Psoas muscle (tissue), 8 donors: ENCODE data around the gene PCDH9. TPM values are rescaled to one million over a fixed set of nuclear protein-coding genes. Genes with fewer than 3 reads are reported as not detected.

Experiments used
- ATAC-seq, 4 donors: fragments of 200-7000 bp; cut with Tn5 transposase; one replicate each; pipeline ENCODE4 v1.9.1; 2020; ENCODE audit warnings: moderate library complexity in 3 of 4, mild to moderate bottlenecking in 2 of 4
- DNase-seq, 2 donors: peaks; one replicate each; pipeline ENCODE4 v3.0.0-alpha.2; 2020
- H3K27ac ChIP-seq: fragments of 200-600 bp; one replicate; pipeline ENCODE4 v1.8.0; 2022
- H3K27me3 ChIP-seq, 3 donors: fragments of 200-600 bp in 1 of 3; one replicate each; pipeline versions ENCODE4 v1.6.1 to v1.8.0; 2013 to 2022; ENCODE audit warnings: low read length in 2 of 3, mild to moderate bottlenecking in 2 of 3, moderate library complexity in 1 of 3; ENCODE audit not compliant: insufficient read depth in 3 of 3
- H3K36me3 ChIP-seq, 2 donors: fragments of 200-600 bp in 1 of 2; one replicate each; pipeline versions ENCODE4 v1.6.1 to v1.8.0; 2013 to 2022; ENCODE audit warnings: low read depth in 1 of 2, mild to moderate bottlenecking in 1 of 2, moderate library complexity in 1 of 2; ENCODE audit not compliant: insufficient read depth in 1 of 2
- H3K4me1 ChIP-seq: fragments of 200-600 bp; one replicate; pipeline ENCODE4 v1.8.0; 2022
- H3K4me3 ChIP-seq: fragments of 200-600 bp; one replicate; pipeline ENCODE4 v1.8.0; 2022; ENCODE audit warnings: mild to moderate bottlenecking
- H3K9me3 ChIP-seq: fragments of 200-600 bp; one replicate; pipeline ENCODE4 v1.8.0; 2022
- WGBS, 3 donors: extraction: QIAGEN DNeasy Blood & Tissue Kit; methylation state at CpG; one replicate each; pipeline versions ENCODE4 v1.1.6 to v1.1.7; 2013; 5-methylcytosine and 5-hydroxymethylcytosine counted together
- intact Hi-C, 2 donors: fragments of 100-400 bp; cut with DNase I; formaldehyde crosslinking; loops; one replicate each; pipeline versions ENCODE4 v1.11.0 to v1.14.2; 2022
- polyA plus RNA-seq, 3 donors: library from polyadenylated mRNA; stranded (reverse); fragments of 200-250 nt; gene quantifications; one replicate each; pipeline ENCODE4 v1.2.3, GENCODE V29; 2013
- total RNA-seq, 4 donors: library from RNA; stranded (reverse); fragmentation: NEBNext Ultra II Directional in 2 of 4; extraction: Animal tissue kit (Norgen Biotek cat#: 25700) in 2 of 4; gene quantifications; one replicate each; pipeline versions ENCODE4 v1.2.1 to v1.2.4, GENCODE V29; 2021 to 2023
- TF ChIP-seq, protein P1 (sequence below): fragments of 200-600 bp; IDR thresholded peaks from one replicate; pipeline ENCODE4 v1.8.0; 2022; ENCODE audit warnings: antibody characterized with exemption
- donor health status: healthy with polysubstance abuse.
- donor health status: DM: no; HTN: no; CAD: no; lungs with moderate emphysema.
- donor health status: Bipolar disorder and iron deficiency.
- donor health status: healthy.
- donor health status: DM: yes; HTN: yes; CAD: no.
- donor health status: DM: no; HTN: no; CAD: no.
- donor health status: DM: no; HTN: no; CAD: no.
- donor health status: DM: yes; HTN: yes; CAD: no.

PCDH9 gene
- total and polyA plus RNA-seq, 7 donors, result 0.27 to 4.9 (median 2.1) TPM

DNA sequence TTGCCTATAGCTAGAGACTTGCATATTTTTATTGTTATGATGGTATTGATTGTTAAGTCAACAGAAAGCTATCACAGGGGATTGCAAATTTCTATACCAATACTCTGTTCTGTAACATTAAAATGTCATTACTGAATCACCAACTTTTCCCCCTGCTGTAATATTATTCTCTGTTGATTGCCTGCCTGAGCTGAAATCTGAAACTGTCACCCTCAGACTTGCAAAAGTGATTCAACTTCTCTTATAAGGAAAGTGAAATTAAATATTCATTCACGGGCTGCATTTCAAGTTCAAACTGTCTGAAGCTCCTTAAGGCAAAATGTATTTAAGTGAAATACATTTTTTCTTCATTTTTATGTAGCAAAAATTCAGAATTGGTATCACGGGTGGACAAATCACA, 723.2 kb downstream of the PCDH9 start:
- no peak overlapping the region for H3K4me3 ChIP-seq
- ATAC-seq, result no peak
- H3K4me1 ChIP-seq, result peaks cover 5% of the 10 kb centered on the region
- intact Hi-C loops, result no loop called here
- H3K27me3 ChIP-seq, result no peaks in the 10 kb centered on the region
- 39 to 58% (median 51%) methylated on average over 2 of the region's 2 CpGs for WGBS, 3 donors
- no peak for DNase-seq
- H3K27ac ChIP-seq, result no peak overlapping the region
- no peaks in the 10 kb centered on the region for H3K9me3 ChIP-seq
- no peaks in the 10 kb centered on the region for H3K36me3 ChIP-seq
- TF ChIP-seq, protein P1, sequence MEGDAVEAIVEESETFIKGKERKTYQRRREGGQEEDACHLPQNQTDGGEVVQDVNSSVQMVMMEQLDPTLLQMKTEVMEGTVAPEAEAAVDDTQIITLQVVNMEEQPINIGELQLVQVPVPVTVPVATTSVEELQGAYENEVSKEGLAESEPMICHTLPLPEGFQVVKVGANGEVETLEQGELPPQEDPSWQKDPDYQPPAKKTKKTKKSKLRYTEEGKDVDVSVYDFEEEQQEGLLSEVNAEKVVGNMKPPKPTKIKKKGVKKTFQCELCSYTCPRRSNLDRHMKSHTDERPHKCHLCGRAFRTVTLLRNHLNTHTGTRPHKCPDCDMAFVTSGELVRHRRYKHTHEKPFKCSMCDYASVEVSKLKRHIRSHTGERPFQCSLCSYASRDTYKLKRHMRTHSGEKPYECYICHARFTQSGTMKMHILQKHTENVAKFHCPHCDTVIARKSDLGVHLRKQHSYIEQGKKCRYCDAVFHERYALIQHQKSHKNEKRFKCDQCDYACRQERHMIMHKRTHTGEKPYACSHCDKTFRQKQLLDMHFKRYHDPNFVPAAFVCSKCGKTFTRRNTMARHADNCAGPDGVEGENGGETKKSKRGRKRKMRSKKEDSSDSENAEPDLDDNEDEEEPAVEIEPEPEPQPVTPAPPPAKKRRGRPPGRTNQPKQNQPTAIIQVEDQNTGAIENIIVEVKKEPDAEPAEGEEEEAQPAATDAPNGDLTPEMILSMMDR, result no peak

DNA sequence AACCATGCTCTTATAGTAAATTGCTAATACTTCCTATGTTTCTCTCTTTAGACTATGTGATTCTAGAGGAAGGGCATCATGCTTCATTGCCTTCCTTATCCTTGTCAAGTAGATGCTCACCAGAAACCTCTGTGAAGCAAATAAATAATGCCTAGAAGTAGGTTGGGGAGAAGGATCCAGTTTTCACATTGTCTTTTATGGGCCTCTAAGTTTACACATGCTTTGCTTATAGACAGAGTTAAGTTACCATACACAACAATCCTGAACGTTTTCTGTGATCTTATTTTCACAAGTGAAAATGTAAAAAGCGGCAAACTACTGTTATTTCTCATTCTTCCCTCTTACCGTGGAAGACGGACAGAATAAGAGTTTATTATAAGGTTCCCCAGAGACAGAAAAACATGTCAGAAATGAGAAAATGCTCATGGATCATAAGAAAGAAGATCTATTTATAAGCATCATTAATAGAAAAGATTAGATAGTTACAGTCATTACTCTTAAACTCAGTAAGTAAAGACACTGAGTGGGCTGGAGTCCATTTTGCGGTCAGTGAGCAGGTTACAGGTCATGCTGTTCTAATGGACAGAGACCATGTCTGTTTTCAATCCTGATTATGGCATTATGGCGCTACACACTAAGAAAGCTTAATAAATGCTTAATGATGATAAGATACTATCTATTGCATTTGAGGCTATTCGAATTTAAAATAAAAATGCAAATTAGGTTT, 723.9 kb downstream of the PCDH9 start:
- WGBS, 3 donors, result 79 to 84% (median 84%) methylated on average over 7 of the region's 7 CpGs
- intact Hi-C loops, result no loop called here
- H3K4me1 ChIP-seq, result peaks cover 5% of the 10 kb centered on the region
- H3K4me3 ChIP-seq, result no peak overlapping the region
- no peaks in the 10 kb centered on the region for H3K9me3 ChIP-seq
- no peak for ATAC-seq
- DNase-seq, result no peak
- H3K27me3 ChIP-seq, result no peaks in the 10 kb centered on the region
- H3K27ac ChIP-seq, result no peak overlapping the region
- TF ChIP-seq, protein P1, result no peak
- H3K36me3 ChIP-seq, result no peaks in the 10 kb centered on the region

DNA sequence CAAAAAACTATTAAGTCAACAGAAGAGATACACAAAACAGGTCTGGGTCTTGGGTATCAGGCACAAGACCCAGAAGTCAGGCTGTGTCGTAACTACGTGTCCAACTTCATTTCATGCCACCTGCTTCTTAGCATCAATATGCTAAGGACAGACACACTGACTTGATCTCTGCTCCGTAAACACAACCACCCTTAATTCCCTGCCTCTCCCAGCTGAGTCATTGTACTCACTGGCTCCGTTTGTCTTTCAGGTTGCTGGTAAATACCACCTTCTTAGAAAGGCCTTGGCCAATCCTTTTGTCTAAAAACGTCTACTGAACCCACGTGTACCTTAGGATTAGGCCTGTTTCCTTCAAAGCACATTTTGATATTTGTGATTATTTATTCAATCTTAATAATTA, 726.2 kb downstream of the PCDH9 start:
- ATAC-seq, result peak in 3 of 4 donors; percentile 40 to 71 (median 47)
- WGBS, 3 donors, result 44 to 59% (median 55%) methylated on average over 6 of the region's 6 CpGs

DNA sequence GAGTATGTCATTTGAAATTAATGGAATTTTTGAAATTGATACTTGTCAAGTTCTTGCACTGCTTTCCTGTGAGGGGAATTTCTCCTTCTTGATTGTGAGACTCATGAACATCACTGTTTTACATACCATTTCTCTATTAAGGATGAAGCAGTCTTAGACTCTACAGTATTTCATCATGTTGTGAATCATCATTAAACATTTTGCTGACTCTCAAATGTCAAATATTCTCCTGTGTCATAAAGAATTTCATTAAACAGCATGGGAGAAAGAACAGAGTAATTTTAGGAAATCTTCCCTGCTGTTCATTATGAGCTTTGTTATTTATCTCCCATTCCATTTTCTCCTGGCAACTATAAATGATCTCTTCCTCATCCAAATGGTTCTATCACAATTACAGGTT, 729.0 kb downstream of the PCDH9 start:
- H3K4me3 ChIP-seq, result no peak overlapping the region
- H3K9me3 ChIP-seq, result no peaks in the 10 kb centered on the region
- TF ChIP-seq, protein P1, result no peak
- no peak overlapping the region for H3K27ac ChIP-seq
- DNase-seq (no peak), ATAC-seq (no peak)
- no peaks in the 10 kb centered on the region for H3K4me1 ChIP-seq
- intact Hi-C loops, result no loop called here
- no peaks in the 10 kb centered on the region for H3K27me3 ChIP-seq
- no peaks in the 10 kb centered on the region for H3K36me3 ChIP-seq

More for the DNA sequence above, 726.2 kb downstream of the PCDH9 start:
- H3K27ac ChIP-seq, result peak overlapping the region; percentile 21
- no peak overlapping the region for H3K4me3 ChIP-seq
- H3K36me3 ChIP-seq, result no peaks in the 10 kb centered on the region
- intact Hi-C loops, result no loop called here
- peaks cover 5% of the 10 kb centered on the region for H3K4me1 ChIP-seq
- H3K27me3 ChIP-seq, result no peaks in the 10 kb centered on the region
- no peak for DNase-seq
- H3K9me3 ChIP-seq, result no peaks in the 10 kb centered on the region
- TF ChIP-seq, protein P1, result no peak

DNA sequence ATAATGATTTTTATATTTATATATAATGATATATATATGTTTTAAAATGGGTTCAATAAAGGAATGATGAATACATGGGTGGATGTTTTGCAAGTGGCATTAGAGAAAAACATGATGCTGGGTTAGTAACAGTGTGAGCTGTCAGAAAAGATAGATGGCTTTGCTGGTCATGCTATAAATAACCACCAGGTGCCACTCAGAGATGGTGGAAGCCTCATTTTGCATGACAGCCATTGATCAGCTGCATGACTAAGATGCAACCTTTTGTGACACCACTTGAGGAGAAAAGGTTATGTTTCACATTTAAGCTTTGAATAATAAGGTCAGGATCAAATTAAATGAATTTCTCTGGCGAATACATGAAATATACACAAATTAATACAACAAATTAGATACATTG, 737.7 kb downstream of the PCDH9 start:
- no peak overlapping the region for H3K4me3 ChIP-seq
- no peaks in the 10 kb centered on the region for H3K9me3 ChIP-seq
- ATAC-seq (peak in 3 of 4 donors; percentile 56 to 66 (median 63)), DNase-seq (no peak)
- TF ChIP-seq, protein P1, result peak; percentile 27
- no peak overlapping the region for H3K27ac ChIP-seq
- H3K4me1 ChIP-seq, result no peaks in the 10 kb centered on the region
- 78 to 89% (median 84%) methylated on average over 1 of the region's 1 CpG for WGBS, 3 donors
- intact Hi-C loops, result no loop called here
- H3K27me3 ChIP-seq, result no peaks in the 10 kb centered on the region
- no peaks in the 10 kb centered on the region for H3K36me3 ChIP-seq
